M059J (cell line): ENCODE data around the gene CCDC40. TPM values are rescaled to one million over a fixed set of nuclear protein-coding genes. Genes with fewer than 3 reads are reported as not detected.

Experiments
- DNase-seq: peaks from one replicate; pipeline ENCODE4 v3.0.0-alpha.2; 2012; ENCODE audit warnings: low read depth
- total RNA-seq: library from RNA; depleted of rRNA; stranded (reverse); fragments of >200 nt; shearing (Covaris generic); gene quantifications from 2 replicates; pipeline ENCODE4 v1.2.3, GENCODE V29; 2014; rRNA removed

CCDC40 gene
- total RNA-seq, 1 experiment from 2014 or later: 0.94 TPM

DNA sequence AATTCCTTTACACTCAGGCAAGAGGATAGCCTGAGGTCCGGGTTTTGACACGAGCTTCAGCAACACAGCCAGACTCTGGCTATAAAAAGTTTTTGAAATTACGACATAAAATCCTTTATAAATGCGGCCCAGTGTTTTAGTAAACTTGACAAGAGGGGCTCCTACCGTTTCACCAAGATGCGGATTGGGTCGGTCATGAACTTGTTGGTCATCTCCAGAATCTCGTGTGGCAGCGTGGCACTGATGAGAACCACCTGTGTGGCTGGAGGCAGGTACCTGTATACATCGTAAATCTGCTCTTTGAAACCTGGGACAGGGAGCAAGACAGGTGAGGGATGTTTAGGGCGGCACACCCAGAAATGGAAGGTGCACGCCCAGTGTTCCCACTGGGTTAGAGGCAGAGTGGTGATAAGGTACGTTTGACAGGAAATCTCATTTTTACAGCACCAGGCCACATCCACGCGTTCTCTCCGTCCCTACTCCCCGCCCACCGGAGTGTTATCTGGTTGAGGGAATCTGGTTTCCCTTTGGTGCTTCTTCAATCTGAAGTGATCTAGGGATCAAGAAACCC lies 102.5 kb downstream of the CCDC40 start:
- DNase-seq: no peak

DNA sequence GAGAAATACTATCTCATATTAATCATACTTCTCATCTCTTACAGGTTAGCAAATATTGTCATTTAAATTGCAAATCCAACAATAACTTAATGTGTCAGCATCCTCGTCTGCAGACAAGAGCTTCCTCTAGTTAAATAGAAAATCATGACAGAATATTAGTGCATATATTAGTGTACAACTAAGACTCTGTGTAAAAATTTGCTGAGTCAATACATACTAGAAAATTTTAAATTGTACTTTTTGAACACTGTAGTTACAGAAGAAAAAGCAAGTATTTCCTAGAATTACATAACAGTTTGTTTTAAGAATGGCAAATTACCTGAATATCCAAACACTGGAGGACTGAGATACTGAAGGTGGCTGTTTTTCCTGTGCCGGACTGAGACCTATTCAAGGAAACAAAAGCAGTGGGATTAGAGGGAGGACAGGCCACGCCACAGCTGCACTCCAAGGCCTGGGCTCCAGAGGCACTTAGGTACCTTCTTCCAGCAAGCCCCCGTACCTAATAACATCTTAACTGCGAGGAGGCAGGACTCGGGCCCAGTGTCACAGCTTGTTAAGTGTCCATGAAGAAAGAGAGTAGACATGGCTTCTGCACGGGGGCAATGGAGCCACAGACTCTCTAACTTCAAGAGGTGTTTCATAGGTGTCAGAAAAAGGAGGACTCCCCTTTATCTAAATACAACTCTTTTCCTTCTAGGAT lies 105.2 kb downstream of the CCDC40 start:
- no peak for DNase-seq

DNA sequence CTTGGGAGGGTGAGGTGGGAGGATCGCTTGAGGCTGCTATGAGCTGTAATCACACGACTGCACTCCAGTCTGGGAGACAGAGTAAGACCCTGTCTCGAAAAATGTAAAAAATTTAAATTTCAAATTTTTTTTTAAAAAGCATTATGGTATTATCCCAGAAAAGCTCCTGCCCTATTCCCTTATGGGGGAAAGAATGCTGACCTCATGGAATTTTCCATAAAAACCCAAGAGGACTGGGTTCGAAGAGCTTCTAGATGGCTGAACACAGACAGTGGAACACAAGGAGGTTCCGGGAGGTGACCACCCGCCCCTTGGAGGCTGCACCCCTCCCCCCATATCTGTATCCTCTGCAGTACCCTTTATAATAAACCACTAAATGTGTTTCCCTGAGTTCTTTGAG lies 106.5 kb downstream of the CCDC40 start:
- DNase-seq: no peak

DNA sequence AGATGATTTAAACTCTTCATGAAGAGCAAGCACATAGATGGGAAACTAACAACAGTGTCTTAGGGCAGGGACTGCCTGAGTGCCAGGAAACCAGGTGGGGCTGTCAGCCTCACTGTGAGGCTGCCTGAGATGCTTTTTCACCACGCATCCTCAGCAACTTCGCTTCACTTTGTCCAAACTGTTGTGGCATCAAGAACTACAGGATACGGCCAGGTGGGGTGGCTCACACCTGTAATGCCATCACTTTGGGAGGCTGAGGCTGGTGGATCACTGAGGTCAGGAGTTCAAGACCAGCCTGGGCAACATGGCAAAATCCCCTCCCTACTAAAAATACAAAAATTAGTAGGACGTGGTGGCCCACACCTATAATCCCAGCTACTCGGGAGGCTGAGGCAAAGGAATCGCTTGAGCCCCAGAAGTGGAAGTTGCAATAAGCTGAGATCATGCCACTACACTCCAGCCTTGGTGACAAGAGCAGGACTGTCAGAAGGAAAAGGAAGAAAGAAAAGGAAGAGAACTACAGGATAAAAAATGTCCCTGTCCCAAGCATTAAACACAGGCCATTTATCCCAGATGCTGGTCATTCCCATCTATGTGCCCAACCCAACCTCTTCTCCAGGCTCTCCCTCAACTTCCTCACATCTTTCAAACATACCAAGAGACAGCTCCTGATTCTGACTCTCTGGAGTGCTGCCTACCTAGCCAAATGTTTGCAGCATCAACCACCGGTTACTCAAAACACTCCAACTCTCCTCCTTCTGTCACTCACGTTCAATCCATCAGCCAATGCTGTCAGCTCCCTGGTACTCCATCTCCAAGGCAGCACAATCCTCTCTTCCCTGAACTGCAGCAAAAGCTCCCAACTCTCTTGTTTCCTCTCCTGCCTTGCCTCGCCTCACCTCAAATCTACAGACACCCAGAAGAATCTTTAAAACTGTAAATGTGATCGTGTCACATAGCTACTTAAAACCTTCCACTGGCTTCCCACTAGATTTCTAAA lies 108.9 kb downstream of the CCDC40 start:
- DNase-seq: peak; percentile 7

DNA sequence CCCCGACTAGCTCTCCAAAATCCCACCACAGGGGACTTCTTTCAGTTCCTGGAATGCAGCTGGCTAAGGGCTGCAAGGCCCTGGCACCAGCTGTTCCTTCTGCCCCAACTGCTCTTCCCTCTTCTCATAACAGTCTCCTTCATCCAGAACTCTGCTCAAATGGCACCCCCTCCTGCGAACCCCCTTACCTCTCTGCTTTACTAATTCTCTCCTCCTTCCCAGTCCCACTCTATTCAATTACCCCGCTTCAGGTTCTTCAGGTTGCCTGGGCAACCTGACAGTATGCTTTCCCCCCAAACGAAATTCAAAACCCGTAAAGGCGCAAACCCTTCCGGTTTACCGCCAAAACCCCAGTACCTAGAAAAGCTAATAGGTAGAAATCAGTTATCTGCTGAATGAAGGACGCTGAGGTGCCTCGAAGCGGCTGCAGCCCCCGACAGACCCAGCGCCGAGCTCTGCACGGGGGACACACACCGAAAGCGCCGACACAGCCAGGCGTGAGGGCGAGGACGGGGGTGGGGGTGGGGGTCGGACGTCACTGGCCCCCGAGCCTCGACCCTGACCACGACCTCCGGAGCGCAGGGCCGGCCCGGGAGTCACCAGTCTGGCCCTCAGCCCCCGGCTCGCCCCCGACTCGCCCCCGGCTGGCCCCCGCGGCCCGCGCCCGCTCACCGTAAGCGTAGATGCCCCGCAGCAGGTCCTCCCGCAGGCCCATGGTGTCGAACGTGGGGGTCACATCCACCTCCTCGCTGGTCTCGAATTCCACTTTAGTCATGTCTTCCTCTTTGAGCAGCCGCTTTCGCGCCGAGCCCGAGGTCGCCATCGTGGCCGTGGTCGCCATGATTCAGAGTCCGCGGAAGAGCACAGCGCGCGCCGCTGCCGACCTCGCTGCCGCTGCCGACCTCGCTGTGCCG lies 109.9 kb downstream of the CCDC40 start:
- peak; percentile 27 for DNase-seq

DNA sequence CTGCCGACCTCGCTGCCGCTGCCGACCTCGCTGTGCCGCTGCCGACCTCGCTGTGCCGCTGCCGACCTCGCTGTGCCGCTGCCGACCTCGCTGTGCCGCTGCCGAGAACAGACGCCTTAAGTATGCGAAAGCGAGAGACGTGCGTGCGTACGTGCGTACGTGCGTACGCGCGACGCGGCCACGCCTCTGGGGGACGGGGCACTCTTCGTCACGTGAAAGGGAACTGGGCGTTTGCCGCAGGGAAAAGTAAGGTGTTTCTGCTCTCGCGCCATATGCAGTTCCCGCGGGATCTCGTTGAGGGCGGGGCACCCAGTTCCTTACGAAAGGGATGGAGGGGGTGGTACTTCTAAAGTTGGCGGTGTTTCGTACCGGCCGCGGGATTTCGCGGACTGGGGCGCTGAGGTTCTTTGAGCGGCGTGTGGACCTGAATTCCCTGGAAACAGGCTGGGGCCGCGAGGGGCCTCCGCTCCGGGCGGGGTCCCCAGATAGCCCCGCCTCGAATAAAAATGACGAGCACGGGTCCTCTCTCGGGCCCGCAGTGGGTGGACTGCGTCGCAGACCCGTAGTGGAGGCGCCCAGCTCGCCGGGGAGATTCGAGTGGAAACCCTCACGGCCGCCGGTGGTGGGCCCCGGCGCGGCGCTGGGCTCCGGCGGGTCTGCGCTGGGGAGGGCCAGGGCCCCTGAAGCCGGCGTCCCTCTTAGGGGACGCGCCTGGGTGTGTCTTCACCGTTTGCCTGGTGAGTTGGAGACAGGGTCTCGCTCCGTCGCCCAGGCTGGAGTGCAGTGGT lies 110.8 kb downstream of the CCDC40 start, which contains the start of gene EIF4A3:
TSS of gene EIF4A3 (minus strand) at position 94 of the 788 bp plus-strand sequence. CDS start 167 bp downstream, outside the sequence.
- peak; percentile 97 for DNase-seq

Other genes starting within 250 kb of the CCDC40 start
- 7.3 and 11.2 TPM in 2 replicates for gene CBX8, start 239.6 kb upstream of the CCDC40 start, total RNA-seq
- 11.6 and 21.2 TPM in 2 replicates for gene CBX4, start 197.2 kb upstream of the CCDC40 start, total RNA-seq
- 9.3 and 15.3 TPM in 2 replicates for gene TBC1D16, start 770 bp upstream of the CCDC40 start, total RNA-seq
- gene GAA, start 64.9 kb downstream of the CCDC40 start, total RNA-seq: 5.6 and 11.2 TPM in 2 replicates
- gene EIF4A3, start 110.5 kb downstream of the CCDC40 start, total RNA-seq: 103 and 145 TPM in 2 replicates
- 0.10 TPM in 1 of 2 replicates, not detected in the other for gene CARD14, start 133.4 kb downstream of the CCDC40 start, total RNA-seq
- 26.9 and 34.6 TPM in 2 replicates for gene SGSH, start 183.7 kb downstream of the CCDC40 start, total RNA-seq
- gene SLC26A11, start 183.8 kb downstream of the CCDC40 start, total RNA-seq: 2.2 and 7.6 TPM in 2 replicates
- 30.2 and 66.4 TPM in 2 replicates for gene RNF213, start 224.2 kb downstream of the CCDC40 start, total RNA-seq